Heart left ventricle (tissue), 16 donors: ENCODE measurements around the gene ZBBX. TPM values are rescaled to one million over a fixed set of nuclear protein-coding genes. Genes with fewer than 3 reads are reported as not detected.

ENCODE experiments used
- ATAC-seq, 4 donors: fragments of 200-7000 bp; cut with Tn5 transposase; one replicate each; pipeline ENCODE4 v1.9.1; 2020 to 2022; ENCODE audit warnings: moderate library complexity in 4 of 4, mild to moderate bottlenecking in 3 of 4, moderate number of reproducible peaks in 1 of 4
- DNase-seq, 5 donors: peaks; one replicate each; pipeline ENCODE4 v3.0.0-alpha.2; 2020
- H3K27ac ChIP-seq, 12 donors: fragments of 200-600 bp; sonication (generic) in 4 of 12; one replicate each; pipeline versions ENCODE4 v1.5.0 to v1.8.0; 2016 to 2022; ENCODE audit warnings: mild to moderate bottlenecking in 2 of 12
- H3K27me3 ChIP-seq, 9 donors: fragments of 200-600 bp; sonication (generic) in 2 of 9; one replicate each; pipeline versions ENCODE4 v1.5.1 to v1.8.0; 2016 to 2022; ENCODE audit warnings: mild to moderate bottlenecking in 3 of 9
- H3K36me3 ChIP-seq, 9 donors: fragments of 200-600 bp; sonication (generic) in 2 of 9; one replicate each; pipeline versions ENCODE4 v1.5.0 to v1.8.0; 2018 to 2022; ENCODE audit warnings: mild to moderate bottlenecking in 2 of 9
- H3K4me1 ChIP-seq, 12 donors: fragments of 200-600 bp; sonication (generic) in 4 of 12; one replicate each; pipeline versions ENCODE4 v1.5.0 to v1.8.0; 2016 to 2022; ENCODE audit warnings: mild to moderate bottlenecking in 3 of 12
- H3K4me3 ChIP-seq, 12 donors: fragments of 200-600 bp; sonication (generic) in 4 of 12; one replicate each; pipeline versions ENCODE4 v1.5.0 to v1.8.0; 2017 to 2022; ENCODE audit warnings: mild to moderate bottlenecking in 9 of 12, moderate library complexity in 4 of 12
- H3K9me3 ChIP-seq, 12 donors: fragments of 200-600 bp; sonication (generic) in 4 of 12; one replicate each; pipeline versions ENCODE4 v1.5.0 to v1.8.0; 2016 to 2022; ENCODE audit warnings: mild to moderate bottlenecking in 1 of 12
- POLR2A ChIP-seq, 2 donors: fragments of 450-650 bp; IDR thresholded peaks; one replicate each; pipeline ENCODE4 v1.6.1; 2017; ENCODE audit warnings: antibody characterized with exemption in 2 of 2, mild to moderate bottlenecking in 2 of 2, moderate library complexity in 2 of 2
- WGBS, 4 donors: extraction: QIAGEN DNeasy Blood & Tissue Kit in 2 of 4; methylation state at CpG; one replicate each; pipeline versions ENCODE4 v1.1.5 to v1.1.7; 2013 to 2018; 5-methylcytosine and 5-hydroxymethylcytosine counted together
- intact Hi-C, 10 donors: fragments of 100-400 bp; cut with DNase I; formaldehyde crosslinking; loops; one replicate each; pipeline versions ENCODE4 v1.11.1 to v1.14.2; 2022
- polyA plus RNA-seq, 2 donors: library from polyadenylated mRNA; stranded (reverse); fragments of 200-250 nt; gene quantifications; one replicate each; pipeline ENCODE4 v1.2.3, GENCODE V29; 2013
- total RNA-seq, 9 donors: library from RNA; depleted of rRNA in 2 of 9; stranded (reverse); fragments of >200 nt in 2 of 9; fragmentation: NEBNext Ultra II Directional in 3 of 9; extraction: Animal tissue kit (Norgen Biotek cat#: 25700) in 3 of 9; gene quantifications; one replicate each; pipeline versions ENCODE4 v1.1.0 to v1.2.4, GENCODE V29; 2016 to 2023
- TF ChIP-seq, protein P1 (sequence below), 12 donors: fragments of 200-600 bp; sonication (generic) in 4 of 12; IDR thresholded peaks; one replicate each; pipeline versions ENCODE4 v1.5.0 to v1.8.0; 2018 to 2022; ENCODE audit warnings: antibody characterized with exemption in 12 of 12, mild to moderate bottlenecking in 5 of 12
- donor health status: ischemic (EF 13 %, LVEDD 7.1; RV severe dilation, severe dysfunction).
- donor health status: healthy with polysubstance abuse.
- donor health status: DM: no; HTN: yes; CAD: no.
- donor health status: DM: no; HTN: no; CAD: no.
- donor health status: ischemic (EF 25% LVEDD 6.9; RV normal size, moderate dysfunction).
- donor health status: ischemic (EF 25% LVEDD 5.7; RV mildly dilated, moderate dysfunction).
- donor health status: healthy.
- donor health status: DM: yes; HTN: yes; CAD: no.
- donor health status: ischemic (EF 35%, LVEDD 5.7; RV mildly dilated, moderate dysfunction).
- donor health status: nonischemic (EF 11% LVEDD 7.7; RV severe dilation, severe dysfunction).
- donor health status: DM: yes; HTN: yes; CAD: no.
- donor health status: PGD.
- donor health status: ischemic (EF 29% LVEDD 5.4; RV normal size, mild dysfunction).
- donor health status: nonischemic (EF 23%, LVEDD 6.1; RV moderate dilation, normal function).

Gene ZBBX
- total and polyA plus RNA-seq, 11 donors, result 0.42 TPM; not detected in 10

DNA sequence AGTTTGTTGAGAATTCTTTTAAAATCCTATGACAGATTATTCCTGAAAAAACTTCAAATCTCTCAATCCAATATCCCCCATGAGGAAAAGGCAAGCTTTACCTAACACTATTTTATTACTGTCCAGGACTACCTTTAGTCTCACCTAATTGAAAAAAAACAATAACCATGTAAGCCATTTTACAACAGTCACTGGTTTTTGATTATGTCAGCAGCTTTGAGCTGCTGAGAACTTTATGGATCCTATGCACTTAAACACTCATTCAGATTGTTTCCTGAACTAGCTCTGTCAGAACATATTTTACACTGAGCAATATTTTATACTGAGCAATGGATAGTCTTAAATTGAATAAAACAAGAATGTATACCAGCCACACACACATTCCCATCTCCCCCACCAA is 79.9 kb downstream of the ZBBX start:
- Histone ChIP-seq H3K4me1 (peaks cover 0 to 12% (median 2%) of the 10 kb centered on the region in 12 donors), H3K4me3 (no peak overlapping the region), H3K36me3 (no peaks in the 10 kb centered on the region), H3K27ac (no peak overlapping the region), H3K9me3 (peaks cover 0 to 10% (median 0%) of the 10 kb centered on the region in 12 donors), H3K27me3 (no peaks in the 10 kb centered on the region)
- intact Hi-C loops, result loop anchor here in 3 of 10 donors (5.0 to 10.0 kb wide), 2 partner anchors 133 to 135 kb away; no protein-coding TSS in a partner anchor
- DNase-seq (no peak), ATAC-seq (no peak)
- TF ChIP-seq, protein P1, sequence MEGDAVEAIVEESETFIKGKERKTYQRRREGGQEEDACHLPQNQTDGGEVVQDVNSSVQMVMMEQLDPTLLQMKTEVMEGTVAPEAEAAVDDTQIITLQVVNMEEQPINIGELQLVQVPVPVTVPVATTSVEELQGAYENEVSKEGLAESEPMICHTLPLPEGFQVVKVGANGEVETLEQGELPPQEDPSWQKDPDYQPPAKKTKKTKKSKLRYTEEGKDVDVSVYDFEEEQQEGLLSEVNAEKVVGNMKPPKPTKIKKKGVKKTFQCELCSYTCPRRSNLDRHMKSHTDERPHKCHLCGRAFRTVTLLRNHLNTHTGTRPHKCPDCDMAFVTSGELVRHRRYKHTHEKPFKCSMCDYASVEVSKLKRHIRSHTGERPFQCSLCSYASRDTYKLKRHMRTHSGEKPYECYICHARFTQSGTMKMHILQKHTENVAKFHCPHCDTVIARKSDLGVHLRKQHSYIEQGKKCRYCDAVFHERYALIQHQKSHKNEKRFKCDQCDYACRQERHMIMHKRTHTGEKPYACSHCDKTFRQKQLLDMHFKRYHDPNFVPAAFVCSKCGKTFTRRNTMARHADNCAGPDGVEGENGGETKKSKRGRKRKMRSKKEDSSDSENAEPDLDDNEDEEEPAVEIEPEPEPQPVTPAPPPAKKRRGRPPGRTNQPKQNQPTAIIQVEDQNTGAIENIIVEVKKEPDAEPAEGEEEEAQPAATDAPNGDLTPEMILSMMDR (IDR thresholded peaks at IDR 0.05), result no peak
- no peak for TF ChIP-seq POLR2A (IDR thresholded peaks at IDR 0.05)

DNA sequence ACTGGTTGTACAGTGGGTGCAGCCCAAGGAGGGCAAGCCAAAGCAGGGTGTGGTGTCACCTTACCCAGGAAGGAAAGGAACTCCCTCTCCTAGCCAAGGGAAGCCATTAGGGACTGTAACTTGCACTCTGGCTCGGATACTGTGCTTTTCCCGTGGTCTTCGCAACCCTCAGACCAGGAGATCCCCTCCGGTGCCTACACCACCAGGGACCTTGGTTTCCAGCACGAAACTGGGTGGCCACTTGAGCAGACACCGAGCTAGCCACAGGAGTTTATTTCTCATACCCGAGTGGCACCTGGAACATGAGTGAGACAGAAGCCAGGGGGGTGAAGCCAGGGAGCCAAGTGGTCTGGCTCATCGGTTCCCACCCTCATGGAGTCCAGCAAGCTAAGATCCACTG is 90.7 kb downstream of the ZBBX start:
- no peak for TF ChIP-seq POLR2A (IDR thresholded peaks at IDR 0.05)
- TF ChIP-seq, protein P1 (IDR thresholded peaks at IDR 0.05), result no peak
- ATAC-seq (no peak), DNase-seq (no peak)
- Histone ChIP-seq H3K4me1 (no peaks in the 10 kb centered on the region), H3K4me3 (no peak overlapping the region), H3K27ac (no peak overlapping the region), H3K36me3 (no peaks in the 10 kb centered on the region), H3K9me3 (peaks cover 0 to 1% (median 0%) of the 10 kb centered on the region in 12 donors), H3K27me3 (no peaks in the 10 kb centered on the region)
- WGBS, 4 donors, result 77 to 80% (median 79%) methylated on average over 8 of the region's 8 CpGs
- intact Hi-C loops, result no loop called here

DNA sequence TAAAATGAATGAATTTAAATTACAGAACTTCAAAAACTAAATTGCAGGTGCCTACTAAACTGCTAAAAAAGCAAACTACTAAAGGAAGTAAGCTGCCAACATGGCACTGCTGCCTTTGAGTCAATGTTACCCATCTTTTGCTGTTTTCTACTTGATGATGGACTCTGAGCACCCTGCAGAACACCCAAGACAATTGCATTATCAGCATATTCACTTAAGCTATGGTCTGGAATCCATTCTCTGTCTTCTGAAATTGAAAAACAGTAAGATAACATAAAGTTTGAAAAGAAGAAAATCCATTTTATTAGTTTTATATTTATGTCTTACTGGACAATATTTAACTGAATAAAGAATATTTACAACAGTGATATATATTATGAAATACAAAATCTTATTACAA is 91.4 kb downstream of the ZBBX start:
- intact Hi-C loops, result no loop called here
- no peak for DNase-seq
- ATAC-seq, result no peak
- Histone ChIP-seq H3K4me3 (no peak overlapping the region), H3K36me3 (no peaks in the 10 kb centered on the region), H3K9me3 (no peaks in the 10 kb centered on the region), H3K4me1 (no peaks in the 10 kb centered on the region), H3K27ac (no peak overlapping the region), H3K27me3 (no peaks in the 10 kb centered on the region)
- TF ChIP-seq, protein P1 (IDR thresholded peaks at IDR 0.05), result no peak
- no peak for TF ChIP-seq POLR2A (IDR thresholded peaks at IDR 0.05)

DNA sequence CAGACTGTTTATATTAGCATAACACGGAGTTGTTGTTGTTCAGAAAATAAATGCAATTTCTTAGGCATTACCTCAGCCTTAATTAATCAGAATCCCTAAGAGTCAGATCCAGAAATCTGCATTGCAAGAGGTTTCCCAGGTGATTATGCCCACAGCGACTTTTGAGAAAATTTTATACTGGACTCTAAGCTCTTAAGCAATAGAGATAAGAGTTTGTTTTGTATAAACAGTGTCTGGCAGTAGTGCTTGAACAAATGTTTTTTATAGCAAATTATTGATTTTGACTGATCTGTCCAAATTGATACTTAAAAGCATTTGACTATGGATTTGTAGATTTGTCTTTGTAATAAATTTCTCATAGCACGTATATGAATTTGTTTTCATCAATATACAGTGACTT is 92.8 kb downstream of the ZBBX start:
- DNase-seq (no peak), ATAC-seq (no peak)
- intact Hi-C loops, result no loop called here
- WGBS, 4 donors, result 69 to 75% (median 72%) methylated on average over 3 of the region's 3 CpGs
- TF ChIP-seq POLR2A (IDR thresholded peaks at IDR 0.05), result no peak
- TF ChIP-seq, protein P1 (IDR thresholded peaks at IDR 0.05), result no peak
- no peak overlapping the region for H3K4me3 ChIP-seq
- no peaks in the 10 kb centered on the region for H3K27me3 ChIP-seq
- H3K36me3 ChIP-seq, result no peaks in the 10 kb centered on the region
- no peaks in the 10 kb centered on the region for H3K9me3 ChIP-seq
- H3K4me1 ChIP-seq, result no peaks in the 10 kb centered on the region
- no peak overlapping the region for H3K27ac ChIP-seq
